Fibroblast of pulmonary artery (primary cell): ENCODE data around the gene FSIP1.

Experiments used
- DNase-seq: peaks from one replicate; pipeline ENCODE4 v3.0.0-alpha.2; 2010; ENCODE audit warnings: low read depth
- H3K4me3 ChIP-seq: replicated peaks from 2 replicates; pipeline ENCODE4 v1.5.1; 2011; ENCODE audit warnings: low read depth, mild to moderate bottlenecking, control low read depth, low read length, moderate library complexity
- TF ChIP-seq, protein P1 (sequence below): IDR thresholded peaks from 2 replicates; pipeline ENCODE4 v1.5.1; 2011; ENCODE audit warnings: mild to moderate bottlenecking, control low read depth, low read length, inconsistent platforms; ENCODE audit errors: missing control alignments

The FSIP1 gene

DNA sequence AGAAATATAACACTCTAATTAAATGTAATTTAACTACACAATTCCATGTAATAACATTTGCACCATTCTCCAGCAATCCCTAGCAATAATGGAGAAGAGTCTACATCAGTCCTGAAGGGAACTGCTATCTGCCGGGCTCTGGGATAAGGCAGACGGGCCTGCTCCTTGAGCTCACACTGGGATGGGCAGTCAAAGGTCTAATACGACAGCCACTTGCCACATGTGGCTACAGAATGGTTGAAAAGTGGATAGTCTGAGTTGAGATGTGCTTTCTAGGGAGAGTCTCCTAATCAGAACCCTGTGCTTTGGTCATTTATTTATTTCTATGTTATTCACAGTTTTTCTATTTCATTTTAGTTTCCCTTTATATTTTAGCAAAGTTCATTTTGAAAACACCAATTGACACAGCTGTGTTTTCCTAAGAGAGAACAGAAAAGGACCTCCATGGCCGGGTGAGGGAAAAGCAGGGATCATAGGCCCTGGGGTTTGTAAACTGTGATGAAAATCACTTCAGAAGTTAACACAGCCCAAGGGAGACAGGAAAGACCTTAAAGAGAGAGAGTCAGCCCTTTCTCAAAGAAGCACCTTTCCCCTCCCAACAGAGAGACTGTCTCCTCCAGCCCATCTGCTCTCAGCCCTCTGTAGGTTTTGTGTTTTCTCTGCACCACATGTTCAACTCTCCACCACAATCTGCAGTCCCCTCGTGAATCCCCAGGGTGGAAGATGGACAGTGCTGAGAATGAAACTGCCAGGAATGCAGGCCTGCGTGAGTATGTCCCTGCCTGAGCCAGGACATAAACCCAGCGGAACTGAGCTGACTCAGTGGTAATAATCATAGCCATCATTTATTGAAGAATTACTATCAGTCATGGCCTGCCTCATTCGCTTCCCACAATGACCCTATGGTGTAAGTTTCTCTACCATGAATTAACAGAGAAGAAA lies 11.6 kb downstream of the FSIP1 start:
- TF ChIP-seq, protein P1, sequence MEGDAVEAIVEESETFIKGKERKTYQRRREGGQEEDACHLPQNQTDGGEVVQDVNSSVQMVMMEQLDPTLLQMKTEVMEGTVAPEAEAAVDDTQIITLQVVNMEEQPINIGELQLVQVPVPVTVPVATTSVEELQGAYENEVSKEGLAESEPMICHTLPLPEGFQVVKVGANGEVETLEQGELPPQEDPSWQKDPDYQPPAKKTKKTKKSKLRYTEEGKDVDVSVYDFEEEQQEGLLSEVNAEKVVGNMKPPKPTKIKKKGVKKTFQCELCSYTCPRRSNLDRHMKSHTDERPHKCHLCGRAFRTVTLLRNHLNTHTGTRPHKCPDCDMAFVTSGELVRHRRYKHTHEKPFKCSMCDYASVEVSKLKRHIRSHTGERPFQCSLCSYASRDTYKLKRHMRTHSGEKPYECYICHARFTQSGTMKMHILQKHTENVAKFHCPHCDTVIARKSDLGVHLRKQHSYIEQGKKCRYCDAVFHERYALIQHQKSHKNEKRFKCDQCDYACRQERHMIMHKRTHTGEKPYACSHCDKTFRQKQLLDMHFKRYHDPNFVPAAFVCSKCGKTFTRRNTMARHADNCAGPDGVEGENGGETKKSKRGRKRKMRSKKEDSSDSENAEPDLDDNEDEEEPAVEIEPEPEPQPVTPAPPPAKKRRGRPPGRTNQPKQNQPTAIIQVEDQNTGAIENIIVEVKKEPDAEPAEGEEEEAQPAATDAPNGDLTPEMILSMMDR: no peak
- DNase-seq: peak; percentile 61
- no peak overlapping the region for H3K4me3 ChIP-seq

DNA sequence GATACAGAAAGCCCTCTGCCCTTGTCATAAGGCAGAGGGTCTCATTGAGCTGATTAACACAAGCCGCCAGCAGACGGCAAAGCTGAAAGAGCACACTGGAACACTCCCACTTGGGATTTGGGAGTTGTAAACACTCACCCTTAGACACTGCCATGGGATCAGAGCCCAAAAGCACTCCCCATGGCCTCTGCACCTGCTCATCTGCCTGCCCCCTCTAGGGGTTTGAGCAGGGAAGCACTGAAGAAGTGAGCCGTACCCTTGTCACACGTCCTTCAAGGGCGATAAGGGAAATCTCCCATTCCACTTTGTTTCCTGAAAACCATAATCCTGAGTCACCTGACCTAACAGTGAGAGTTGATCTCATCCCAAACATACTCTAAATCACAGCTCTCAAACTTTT lies 14.7 kb downstream of the FSIP1 start:
- TF ChIP-seq, protein P1: no peak
- H3K4me3 ChIP-seq: no peak overlapping the region
- no peak for DNase-seq

DNA sequence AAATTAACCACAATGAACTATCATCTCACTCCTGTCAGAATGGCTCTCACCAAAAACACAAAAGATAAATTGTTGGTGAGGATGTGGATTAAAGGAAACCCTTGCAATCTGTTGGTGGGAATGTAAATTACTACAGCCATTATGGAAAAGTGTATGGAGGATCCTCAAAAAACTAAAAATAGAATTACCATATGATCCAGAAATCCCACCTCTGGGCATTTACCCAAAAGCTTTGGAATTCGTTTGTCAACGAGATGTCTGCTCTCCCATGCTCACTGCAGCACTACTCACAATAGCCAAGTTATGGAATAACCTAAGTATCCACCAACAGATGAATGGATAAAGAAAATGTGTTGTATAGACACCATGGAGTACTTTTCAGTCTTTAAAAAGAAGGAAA lies 21.6 kb downstream of the FSIP1 start:
- TF ChIP-seq, protein P1: no peak

DNA sequence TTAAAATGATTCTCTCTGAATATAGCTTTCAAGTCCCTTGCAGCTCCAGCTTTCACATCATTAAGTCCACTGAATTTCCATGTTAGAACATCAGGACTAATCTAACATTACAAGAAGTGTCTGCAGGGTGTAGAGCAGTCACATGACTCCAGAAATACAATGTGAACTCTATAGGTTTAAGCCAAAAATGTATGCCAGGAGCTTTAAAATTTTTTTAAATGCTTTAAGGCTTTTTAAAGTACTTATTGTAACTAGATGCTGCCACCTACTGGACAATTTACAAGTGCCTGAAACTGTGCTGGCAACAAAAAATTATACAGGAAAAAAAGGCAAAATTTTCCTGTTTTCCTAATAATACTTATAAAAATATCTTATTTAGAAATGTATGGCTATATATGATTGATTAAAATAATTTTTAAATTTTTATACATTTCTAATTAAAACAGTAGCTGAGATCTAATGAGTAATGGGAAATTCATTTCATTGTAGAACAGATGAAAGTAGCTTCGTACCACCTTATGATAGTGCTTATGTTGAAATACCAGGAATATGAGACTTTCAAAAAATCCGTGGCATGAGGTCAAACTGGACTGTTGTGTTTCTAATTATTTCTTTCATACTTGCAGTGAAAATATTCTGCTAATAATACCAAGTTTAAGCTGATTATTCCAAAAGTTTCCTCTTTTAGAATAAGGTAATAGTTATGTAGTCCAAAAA lies 25.7 kb downstream of the FSIP1 start:
- peak; percentile 86 for DNase-seq
- TF ChIP-seq, protein P1: peak; percentile 73
- H3K4me3 ChIP-seq: no peak overlapping the region

More for the DNA sequence above, 21.6 kb downstream of the FSIP1 start:
- DNase-seq: no peak
- H3K4me3 ChIP-seq: no peak overlapping the region

DNA sequence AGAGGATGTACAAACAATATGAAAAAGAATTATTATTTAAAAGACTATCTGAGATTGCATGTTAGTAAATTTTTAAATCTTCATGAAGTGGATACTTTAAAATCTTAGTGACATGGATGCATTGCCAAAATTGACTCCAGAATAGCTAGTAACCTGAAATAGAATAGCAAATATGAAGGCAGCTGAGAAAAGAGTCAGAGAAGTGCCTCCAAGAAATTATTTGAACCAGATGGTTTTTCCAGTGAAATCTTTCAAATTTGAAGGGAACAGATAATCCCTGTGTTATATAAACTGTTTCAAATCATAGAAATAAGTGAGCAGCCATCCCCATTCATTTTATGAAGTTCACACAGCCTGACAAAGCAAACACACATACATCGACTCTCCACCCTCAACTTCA lies 29.6 kb downstream of the FSIP1 start:
- TF ChIP-seq, protein P1: no peak
- no peak overlapping the region for H3K4me3 ChIP-seq
- DNase-seq: no peak

DNA sequence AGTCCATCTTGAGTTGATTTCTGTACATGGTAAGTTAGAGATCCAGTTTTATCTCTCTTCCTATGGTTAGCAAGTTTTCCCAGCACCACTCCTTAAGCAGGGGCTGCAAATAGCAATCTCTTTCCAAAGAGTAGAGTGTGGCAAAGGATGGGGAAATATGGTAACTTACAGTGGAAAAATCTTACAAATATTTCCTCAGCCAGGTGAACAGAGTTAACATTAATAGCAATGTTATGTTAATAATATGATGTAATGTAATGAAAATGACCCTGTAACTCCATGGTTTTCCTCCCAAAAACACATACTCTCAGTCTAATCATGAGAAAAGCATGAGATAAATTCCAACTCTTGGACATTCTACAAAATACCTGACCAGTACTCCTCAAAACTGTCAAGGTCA lies 30.4 kb downstream of the FSIP1 start:
- TF ChIP-seq, protein P1: no peak
- no peak overlapping the region for H3K4me3 ChIP-seq
- no peak for DNase-seq
